Measurements from ENCODE around the gene IL17RE. TPM values are rescaled to one million over a fixed set of nuclear protein-coding genes. Genes with fewer than 3 reads are reported as not detected.
A peak's percentile ranks its signal among the peaks of the same experiment; 100 is the strongest.

The IL17RE gene
- total RNA-seq, 1 donor from 2014 or later = 2.8 TPM

GRCh38 chr3:9914011-9914410, 11.4 kb downstream of the IL17RE start:
- Histone ChIP-seq H3K4me3 (ENCODE audit: low read depth, low read length) (no peak overlapping the region), H3K36me3 (ENCODE audit: control insufficient read depth, insufficient read depth, low read length) (no peaks in the 10 kb centered on the region), H3K27me3 (ENCODE audit: control insufficient read depth, insufficient read depth, low read length) (no peaks in the 10 kb centered on the region)
- DNase-seq (ENCODE audit: low read depth) = no peak
- TF ChIP-seq, protein P1, sequence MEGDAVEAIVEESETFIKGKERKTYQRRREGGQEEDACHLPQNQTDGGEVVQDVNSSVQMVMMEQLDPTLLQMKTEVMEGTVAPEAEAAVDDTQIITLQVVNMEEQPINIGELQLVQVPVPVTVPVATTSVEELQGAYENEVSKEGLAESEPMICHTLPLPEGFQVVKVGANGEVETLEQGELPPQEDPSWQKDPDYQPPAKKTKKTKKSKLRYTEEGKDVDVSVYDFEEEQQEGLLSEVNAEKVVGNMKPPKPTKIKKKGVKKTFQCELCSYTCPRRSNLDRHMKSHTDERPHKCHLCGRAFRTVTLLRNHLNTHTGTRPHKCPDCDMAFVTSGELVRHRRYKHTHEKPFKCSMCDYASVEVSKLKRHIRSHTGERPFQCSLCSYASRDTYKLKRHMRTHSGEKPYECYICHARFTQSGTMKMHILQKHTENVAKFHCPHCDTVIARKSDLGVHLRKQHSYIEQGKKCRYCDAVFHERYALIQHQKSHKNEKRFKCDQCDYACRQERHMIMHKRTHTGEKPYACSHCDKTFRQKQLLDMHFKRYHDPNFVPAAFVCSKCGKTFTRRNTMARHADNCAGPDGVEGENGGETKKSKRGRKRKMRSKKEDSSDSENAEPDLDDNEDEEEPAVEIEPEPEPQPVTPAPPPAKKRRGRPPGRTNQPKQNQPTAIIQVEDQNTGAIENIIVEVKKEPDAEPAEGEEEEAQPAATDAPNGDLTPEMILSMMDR (IDR thresholded peaks at IDR 0.05; ENCODE audit: insufficient read depth, low read length, poor library complexity, severe bottlenecking) = no peak

DNA sequence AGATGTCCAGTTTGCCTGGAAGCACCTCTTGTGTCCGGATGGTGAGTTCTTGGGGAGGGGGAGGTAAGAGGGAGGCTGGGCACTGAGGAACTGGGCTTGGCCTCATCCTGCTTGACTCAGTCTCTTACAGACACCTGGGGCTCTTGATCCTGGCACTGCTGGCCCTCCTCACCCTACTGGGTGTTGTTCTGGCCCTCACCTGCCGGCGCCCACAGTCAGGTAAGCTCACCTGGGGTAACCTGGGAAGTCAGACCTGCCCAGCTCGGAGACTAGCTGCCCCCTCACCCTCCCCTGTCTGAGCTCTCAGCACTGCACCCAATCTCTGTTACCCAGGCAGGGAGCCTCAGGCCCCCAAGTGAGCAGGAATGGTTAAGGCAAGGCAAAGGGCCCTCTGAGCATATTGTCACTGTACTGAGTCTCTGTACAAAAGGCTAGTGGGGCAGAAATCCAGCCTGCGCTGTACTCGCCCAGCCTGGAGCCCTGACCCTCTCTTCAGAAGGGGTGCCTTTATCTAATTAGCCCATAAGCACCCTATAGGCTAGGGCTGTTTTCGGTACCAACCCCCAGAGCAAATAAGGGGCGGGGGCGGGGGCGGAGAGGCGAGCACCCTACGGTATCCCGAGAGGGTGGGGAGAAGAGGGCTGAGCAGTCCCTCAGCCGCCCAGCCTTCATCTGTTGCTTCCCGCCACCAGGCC, 12.1 kb downstream of the IL17RE start:
- no peak for DNase-seq (ENCODE audit: low read depth)
- H3K4me3 ChIP-seq (ENCODE audit: low read depth, low read length) = peak overlapping the region; percentile 31
- H3K36me3 ChIP-seq (ENCODE audit: control insufficient read depth, insufficient read depth, low read length) = no peaks in the 10 kb centered on the region
- no peaks in the 10 kb centered on the region for H3K27me3 ChIP-seq (ENCODE audit: control insufficient read depth, insufficient read depth, low read length)
- TF ChIP-seq, protein P1 (IDR thresholded peaks at IDR 0.05; ENCODE audit: insufficient read depth, low read length, poor library complexity, severe bottlenecking) = no peak

DNA sequence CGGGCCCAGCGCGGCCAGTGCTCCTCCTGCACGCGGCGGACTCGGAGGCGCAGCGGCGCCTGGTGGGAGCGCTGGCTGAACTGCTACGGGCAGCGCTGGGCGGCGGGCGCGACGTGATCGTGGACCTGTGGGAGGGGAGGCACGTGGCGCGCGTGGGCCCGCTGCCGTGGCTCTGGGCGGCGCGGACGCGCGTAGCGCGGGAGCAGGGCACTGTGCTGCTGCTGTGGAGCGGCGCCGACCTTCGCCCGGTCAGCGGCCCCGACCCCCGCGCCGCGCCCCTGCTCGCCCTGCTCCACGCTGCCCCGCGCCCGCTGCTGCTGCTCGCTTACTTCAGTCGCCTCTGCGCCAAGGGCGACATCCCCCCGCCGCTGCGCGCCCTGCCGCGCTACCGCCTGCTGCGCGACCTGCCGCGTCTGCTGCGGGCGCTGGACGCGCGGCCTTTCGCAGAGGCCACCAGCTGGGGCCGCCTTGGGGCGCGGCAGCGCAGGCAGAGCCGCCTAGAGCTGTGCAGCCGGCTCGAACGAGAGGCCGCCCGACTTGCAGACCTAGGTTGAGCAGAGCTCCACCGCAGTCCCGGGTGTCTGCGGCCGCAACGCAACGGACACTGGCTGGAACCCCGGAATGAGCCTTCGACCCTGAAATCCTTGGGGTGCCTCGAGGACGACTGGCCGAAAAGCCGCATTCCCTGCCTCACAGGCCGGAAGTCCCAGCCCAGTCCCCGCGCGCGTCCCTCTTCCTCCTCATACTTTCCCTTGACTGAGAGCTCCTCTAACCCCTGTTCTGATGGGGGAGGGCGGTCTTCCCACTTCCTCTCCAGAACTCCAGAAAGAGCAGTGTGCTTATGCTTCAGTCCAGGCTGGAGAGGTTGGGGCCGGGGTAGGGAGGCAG, 12.8 kb downstream of the IL17RE start:
- H3K4me3 ChIP-seq (ENCODE audit: low read depth, low read length) = peak overlapping the region; percentile 31
- TF ChIP-seq, protein P1 (IDR thresholded peaks at IDR 0.05; ENCODE audit: insufficient read depth, low read length, poor library complexity, severe bottlenecking) = peak; percentile 11
- H3K27me3 ChIP-seq (ENCODE audit: control insufficient read depth, insufficient read depth, low read length) = no peaks in the 10 kb centered on the region
- no peaks in the 10 kb centered on the region for H3K36me3 ChIP-seq (ENCODE audit: control insufficient read depth, insufficient read depth, low read length)
- DNase-seq (ENCODE audit: low read depth) = no peak

DNA sequence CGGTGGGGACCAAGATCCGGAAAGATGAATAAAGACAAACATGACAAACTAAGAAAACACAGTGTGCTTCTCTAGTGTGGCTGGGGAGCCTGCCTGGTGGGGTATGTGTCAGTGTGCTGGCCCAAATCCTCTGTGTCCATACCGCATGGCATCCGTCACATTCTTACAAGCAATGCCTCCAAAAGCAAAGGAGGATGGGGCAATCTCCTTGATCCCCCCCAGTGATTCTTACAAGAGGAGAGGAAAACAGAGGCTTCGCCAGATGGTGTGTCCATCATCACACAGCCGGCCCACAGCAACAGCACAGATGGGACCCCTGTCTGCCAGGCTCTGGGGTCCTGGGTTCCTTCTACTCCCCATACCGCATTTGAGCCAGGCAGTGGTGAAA, 13.7 kb downstream of the IL17RE start:
- DNase-seq (ENCODE audit: low read depth) = no peak
- Histone ChIP-seq H3K27me3 (ENCODE audit: control insufficient read depth, insufficient read depth, low read length) (no peaks in the 10 kb centered on the region), H3K36me3 (ENCODE audit: control insufficient read depth, insufficient read depth, low read length) (no peaks in the 10 kb centered on the region), H3K4me3 (ENCODE audit: low read depth, low read length) (no peak overlapping the region)
- TF ChIP-seq, protein P1 (IDR thresholded peaks at IDR 0.05; ENCODE audit: insufficient read depth, low read length, poor library complexity, severe bottlenecking) = no peak

DNA sequence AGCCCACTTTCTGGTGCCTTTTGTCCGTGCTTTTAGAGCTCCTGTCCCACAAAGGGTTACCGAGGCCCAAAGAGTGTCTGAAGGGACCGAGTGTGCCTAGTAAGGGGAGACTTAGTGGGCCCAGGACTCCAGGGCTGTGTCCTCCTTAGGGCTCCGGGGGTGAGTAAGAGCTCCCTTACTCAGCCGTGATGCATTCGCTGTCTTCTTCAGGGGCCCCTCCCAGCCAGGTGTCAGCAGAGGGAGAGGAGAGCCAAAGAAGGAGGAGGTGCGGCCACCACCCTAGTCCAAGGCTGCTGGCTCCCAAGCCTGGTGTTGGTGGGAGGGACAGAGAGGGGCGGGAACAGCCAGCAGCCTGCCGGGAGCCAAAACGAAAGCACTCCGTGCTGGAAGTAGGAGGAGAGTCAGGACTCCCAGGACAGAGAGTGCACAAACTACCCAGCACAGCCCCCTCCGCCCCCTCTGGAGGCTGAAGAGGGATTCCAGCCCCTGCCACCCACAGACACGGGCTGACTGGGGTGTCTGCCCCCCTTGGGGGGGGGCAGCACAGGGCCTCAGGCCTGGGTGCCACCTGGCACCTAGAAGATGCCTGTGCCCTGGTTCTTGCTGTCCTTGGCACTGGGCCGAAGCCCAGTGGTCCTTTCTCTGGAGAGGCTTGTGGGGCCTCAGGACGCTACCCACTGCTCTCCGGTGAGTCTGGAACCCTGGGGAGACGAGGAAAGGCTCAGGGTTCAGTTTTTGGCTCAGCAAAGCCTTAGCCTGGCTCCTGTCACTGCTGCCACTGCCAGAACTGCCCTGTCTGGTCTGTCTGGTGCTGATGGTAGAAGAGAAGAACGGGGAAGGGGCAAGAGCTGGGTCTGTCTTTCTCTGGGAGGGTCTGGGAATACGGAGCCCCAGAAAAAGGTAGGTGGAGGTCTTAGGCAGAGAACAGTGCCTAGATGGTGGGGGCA, 14.4 kb downstream of the IL17RE start, which contains the start of gene IL17RC:
Gene IL17RC (plus strand): TSS at position 365 of the 947 bp plus-strand sequence. CDS start 218 bp downstream, at position 583.
- TF ChIP-seq, protein P1 (IDR thresholded peaks at IDR 0.05; ENCODE audit: insufficient read depth, low read length, poor library complexity, severe bottlenecking) = no peak
- H3K4me3 ChIP-seq (ENCODE audit: low read depth, low read length) = peak within 1 kb of the TSS; percentile 37
- H3K36me3 ChIP-seq (ENCODE audit: control insufficient read depth, insufficient read depth, low read length) = no peaks in the 10 kb centered on the region

More for the DNA sequence above, 14.4 kb downstream of the IL17RE start, which contains the start of gene IL17RC:
- peak; percentile 76 for DNase-seq (ENCODE audit: low read depth)
- H3K27me3 ChIP-seq (ENCODE audit: control insufficient read depth, insufficient read depth, low read length) = no peaks in the 10 kb centered on the region

All from kidney epithelial cell (primary cell).